Gastroesophageal sphincter (tissue), 4 donors: ENCODE results near the gene SRPK2. TPM values are rescaled to one million over a fixed set of nuclear protein-coding genes. Genes with fewer than 3 reads are reported as not detected.

Experiments used
- ATAC-seq: fragments of 150-250 bp; one replicate; pipeline ENCODE4 v1.9.1; 2016; ENCODE audit warnings: mild to moderate bottlenecking, moderate library complexity
- H3K27ac ChIP-seq, 4 donors: fragments of 200-600 bp; sonication (generic) in 3 of 4; 1 replicate in 3 of 4; 2 replicates in 1 of 4; pipeline ENCODE4 v1.5.1; 2016 to 2019
- H3K27me3 ChIP-seq: fragments of 200-600 bp; sonication (generic); one replicate; pipeline ENCODE4 v1.5.1; 2019
- H3K36me3 ChIP-seq, 2 donors: fragments of 200-600 bp; sonication (generic); one replicate each; pipeline ENCODE4 v1.5.1; 2019; ENCODE audit warnings: control low read depth in 1 of 2
- H3K4me1 ChIP-seq, 3 donors: fragments of 200-600 bp; sonication (generic); 1 replicate in 2 of 3; 2 replicates in 1 of 3; pipeline ENCODE4 v1.5.1; 2016 to 2019; ENCODE audit warnings: control low read depth in 2 of 3
- H3K4me3 ChIP-seq, 2 donors: fragments of 200-600 bp; sonication (generic); one replicate each; pipeline ENCODE4 v1.5.1; 2019; ENCODE audit warnings: mild to moderate bottlenecking in 1 of 2, moderate library complexity in 1 of 2
- H3K9me3 ChIP-seq, 3 donors: fragments of 200-600 bp; sonication (generic); one replicate each; pipeline ENCODE4 v1.5.1; 2017 to 2019; ENCODE audit warnings: control low read depth in 2 of 3
- EP300 ChIP-seq: sonication (generic); formaldehyde crosslinking; IDR thresholded peaks from one replicate; pipeline ENCODE4 v1.6.1; 2017; ENCODE audit warnings: antibody characterized with exemption, mild to moderate bottlenecking
- POLR2A ChIP-seq, 2 donors: fragments of 450-650 bp; IDR thresholded peaks; one replicate each; pipeline ENCODE4 v1.6.1; 2017; ENCODE audit warnings: antibody characterized with exemption in 2 of 2, mild to moderate bottlenecking in 2 of 2, moderate library complexity in 1 of 2
- POLR2AphosphoS5 ChIP-seq: sonication (generic); formaldehyde crosslinking; IDR thresholded peaks from one replicate; pipeline ENCODE4 v1.6.1; 2017; ENCODE audit warnings: antibody characterized with exemption
- whole genome bisulfite sequencing, 2 donors: methylation state at CpG; one replicate each; pipeline ENCODE4 v1.1.5; 2018; ENCODE audit warnings: low coverage in 1 of 2; 5-methylcytosine and 5-hydroxymethylcytosine counted together
- total RNA-seq, 4 donors: library from RNA; depleted of rRNA; stranded (reverse); fragments of >200 nt; gene quantifications; one replicate each; pipeline ENCODE4 v1.1.0, GENCODE V29; 2016
- TF ChIP-seq, protein P1 (sequence below), 4 experiments: fragments of 200-600 bp in 2 of 4; fragments of 450-650 bp in 2 of 4; sonication (generic) in 1 of 4; IDR thresholded peaks; one replicate each; pipeline ENCODE4 v1.5.1; 2017 to 2019; ENCODE audit warnings: antibody characterized with exemption in 4 of 4, mild to moderate bottlenecking in 2 of 4, moderate library complexity in 2 of 4

SRPK2 gene
- total RNA-seq, 4 donors from 2014 or later: 41.7 to 47.9 (median 43.8) TPM

DNA sequence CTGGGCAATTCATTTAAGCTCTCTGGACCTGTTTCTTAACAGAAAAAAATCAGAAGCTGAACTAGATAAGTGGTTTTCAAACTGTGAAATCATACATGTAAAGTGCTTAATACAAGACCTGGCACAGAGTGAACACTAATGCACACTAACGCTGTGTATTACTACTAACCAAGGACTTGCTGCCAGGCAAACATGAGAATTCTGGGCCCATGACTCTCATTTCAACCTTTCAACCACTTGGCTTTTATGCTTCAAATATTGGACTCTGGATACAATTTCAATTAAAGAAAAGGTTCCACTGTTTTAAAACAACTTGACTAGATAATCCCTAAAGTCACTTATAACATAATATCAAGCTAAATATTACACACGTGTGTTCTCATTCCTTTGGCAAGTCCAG, 73.4 kb downstream of the SRPK2 start:
- Histone ChIP-seq H3K4me3 (no peak overlapping the region), H3K9me3 (no peaks in the 10 kb centered on the region), H3K27ac (no peak overlapping the region), H3K36me3 (no peaks in the 10 kb centered on the region), H3K27me3 (no peaks in the 10 kb centered on the region), H3K4me1 (peaks cover 0 to 13% (median 0%) of the 10 kb centered on the region in 3 donors)
- no peak for ATAC-seq
- WGBS, 2 donors: 26 to 52% methylated on average over 2 of the region's 2 CpGs
- TF ChIP-seq POLR2A (IDR thresholded peaks at IDR 0.05) (no peak), EP300 (no peak), POLR2AphosphoS5 (no peak)
- TF ChIP-seq, protein P1, sequence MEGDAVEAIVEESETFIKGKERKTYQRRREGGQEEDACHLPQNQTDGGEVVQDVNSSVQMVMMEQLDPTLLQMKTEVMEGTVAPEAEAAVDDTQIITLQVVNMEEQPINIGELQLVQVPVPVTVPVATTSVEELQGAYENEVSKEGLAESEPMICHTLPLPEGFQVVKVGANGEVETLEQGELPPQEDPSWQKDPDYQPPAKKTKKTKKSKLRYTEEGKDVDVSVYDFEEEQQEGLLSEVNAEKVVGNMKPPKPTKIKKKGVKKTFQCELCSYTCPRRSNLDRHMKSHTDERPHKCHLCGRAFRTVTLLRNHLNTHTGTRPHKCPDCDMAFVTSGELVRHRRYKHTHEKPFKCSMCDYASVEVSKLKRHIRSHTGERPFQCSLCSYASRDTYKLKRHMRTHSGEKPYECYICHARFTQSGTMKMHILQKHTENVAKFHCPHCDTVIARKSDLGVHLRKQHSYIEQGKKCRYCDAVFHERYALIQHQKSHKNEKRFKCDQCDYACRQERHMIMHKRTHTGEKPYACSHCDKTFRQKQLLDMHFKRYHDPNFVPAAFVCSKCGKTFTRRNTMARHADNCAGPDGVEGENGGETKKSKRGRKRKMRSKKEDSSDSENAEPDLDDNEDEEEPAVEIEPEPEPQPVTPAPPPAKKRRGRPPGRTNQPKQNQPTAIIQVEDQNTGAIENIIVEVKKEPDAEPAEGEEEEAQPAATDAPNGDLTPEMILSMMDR (IDR thresholded peaks at IDR 0.05): no peak

DNA sequence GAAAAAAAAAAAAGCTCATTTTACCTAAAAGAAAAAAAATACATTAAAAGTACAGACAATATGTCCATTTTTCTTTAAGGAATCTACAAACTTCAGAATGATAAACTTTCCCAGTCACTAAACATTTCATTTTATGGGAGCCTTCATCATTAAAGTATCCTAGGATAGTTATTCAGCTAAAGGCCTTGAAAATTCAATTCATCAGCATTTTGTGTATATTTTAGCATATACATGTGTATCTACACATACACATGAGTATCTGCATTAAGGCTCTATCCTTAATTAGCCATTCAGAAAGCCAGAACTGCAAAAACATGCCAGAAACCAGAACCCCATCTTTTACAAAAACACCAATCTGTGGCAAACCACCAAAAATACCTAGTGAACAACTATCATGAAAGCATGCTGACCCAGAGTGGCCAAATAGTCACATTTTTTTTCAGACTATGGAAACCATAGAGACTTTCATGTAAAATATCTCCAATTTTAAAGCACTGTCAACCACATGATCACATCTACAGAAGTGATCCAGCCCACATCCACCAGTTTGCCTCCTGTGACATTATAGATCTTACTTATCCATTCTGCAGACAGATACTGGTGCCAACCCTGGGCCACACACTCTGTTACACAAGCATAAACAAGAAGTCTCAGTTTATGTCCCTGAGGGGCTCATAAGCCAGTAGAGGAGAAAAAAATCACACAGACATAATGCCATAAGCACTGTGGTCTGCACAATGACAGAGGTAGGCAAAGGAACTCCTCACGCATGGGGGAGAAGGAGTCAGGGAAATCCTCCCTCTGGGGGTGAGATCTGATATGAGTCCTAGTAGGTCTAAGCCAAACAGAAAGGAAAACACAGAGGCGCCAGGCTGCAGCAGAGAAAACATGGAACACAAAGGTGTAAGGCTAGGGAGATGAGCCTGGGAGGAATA, 79.2 kb downstream of the SRPK2 start:
- Histone ChIP-seq H3K4me3 (no peak overlapping the region), H3K9me3 (no peaks in the 10 kb centered on the region), H3K27ac (no peak overlapping the region), H3K4me1 (peaks cover 0 to 42% (median 4%) of the 10 kb centered on the region in 3 donors), H3K36me3 (no peaks in the 10 kb centered on the region), H3K27me3 (no peaks in the 10 kb centered on the region)
- WGBS, 2 donors: 84% methylated on average over 2 of the region's 2 CpGs; no CpG with 5 or more reads in 1 of the 2 donors
- no peak for ATAC-seq
- TF ChIP-seq EP300 (no peak), POLR2A (IDR thresholded peaks at IDR 0.05) (no peak), POLR2AphosphoS5 (no peak)
- TF ChIP-seq, protein P1 (IDR thresholded peaks at IDR 0.05): no peak

DNA sequence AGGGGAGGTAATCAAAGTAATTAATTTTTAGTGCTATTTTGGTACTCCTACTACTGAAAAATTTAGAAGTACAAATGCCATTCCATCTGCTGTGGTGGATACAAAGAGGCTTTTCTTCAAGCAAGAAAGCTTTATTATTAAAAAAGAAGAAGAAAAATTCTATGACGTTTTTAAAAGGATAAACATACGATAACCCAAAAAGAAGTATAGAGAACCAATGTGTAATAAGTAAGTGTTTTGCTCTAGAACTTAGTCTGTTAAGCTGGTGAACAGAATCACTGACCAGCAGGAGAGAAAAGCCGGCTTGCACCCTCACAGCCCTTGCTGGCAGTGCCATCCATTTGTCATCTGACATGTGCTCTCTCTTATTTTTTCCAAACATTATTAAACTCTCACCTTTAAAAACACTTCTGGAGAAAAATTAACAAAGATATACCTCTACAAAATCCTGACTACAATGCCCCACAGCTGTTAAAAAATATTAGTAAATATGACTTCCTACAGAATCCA, 81.5 kb downstream of the SRPK2 start:
- peaks cover 0 to 55% (median 4%) of the 10 kb centered on the region in 3 donors for H3K4me1 ChIP-seq
- H3K9me3 ChIP-seq: no peaks in the 10 kb centered on the region
- H3K27ac ChIP-seq: no peak overlapping the region
- WGBS, 2 donors: 49 to 53% methylated on average over 3 of the region's 3 CpGs
- no peak for ATAC-seq
- H3K27me3 ChIP-seq: no peaks in the 10 kb centered on the region
- H3K4me3 ChIP-seq: no peak overlapping the region
- no peak for TF ChIP-seq POLR2AphosphoS5
- TF ChIP-seq, protein P1 (IDR thresholded peaks at IDR 0.05): no peak
- no peak for TF ChIP-seq EP300
- no peak for TF ChIP-seq POLR2A (IDR thresholded peaks at IDR 0.05)
- H3K36me3 ChIP-seq: no peaks in the 10 kb centered on the region

DNA sequence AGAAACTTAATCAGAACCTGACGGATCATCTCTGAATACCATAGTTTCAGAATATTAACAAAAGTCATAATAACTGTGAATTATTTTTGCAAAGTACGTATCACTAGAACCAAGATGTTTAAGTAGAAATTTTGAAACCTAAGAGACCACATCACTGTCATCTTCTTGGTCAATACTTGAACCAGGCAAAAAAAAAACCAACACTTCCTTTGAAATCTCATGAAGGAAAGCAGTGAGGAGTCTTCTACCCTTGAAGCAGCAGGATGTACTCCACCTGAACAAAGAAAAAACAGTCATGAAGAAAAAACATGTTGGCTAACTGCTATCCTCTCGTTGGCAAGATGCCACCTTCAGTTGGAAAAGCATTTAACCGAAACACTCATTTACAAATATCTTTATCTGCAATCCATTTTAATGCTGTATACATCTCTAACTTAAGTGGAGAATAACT, 82.4 kb downstream of the SRPK2 start:
- TF ChIP-seq POLR2A (IDR thresholded peaks at IDR 0.05) (no peak), EP300 (no peak), POLR2AphosphoS5 (no peak)
- TF ChIP-seq, protein P1 (IDR thresholded peaks at IDR 0.05): no peak
- Histone ChIP-seq H3K9me3 (no peaks in the 10 kb centered on the region), H3K4me3 (no peak overlapping the region), H3K36me3 (no peaks in the 10 kb centered on the region), H3K27me3 (no peaks in the 10 kb centered on the region), H3K27ac (no peak overlapping the region), H3K4me1 (peaks cover 0 to 55% (median 4%) of the 10 kb centered on the region in 3 donors)
- ATAC-seq: no peak
- 58 to 60% methylated on average over 4 of the region's 4 CpGs for WGBS, 2 donors
